Progenitor cell of endocrine pancreas (in vitro differentiated cells): ENCODE data around the gene C4B. TPM values are rescaled to one million over a fixed set of nuclear protein-coding genes. Genes with fewer than 3 reads are reported as not detected.
A peak's percentile ranks its signal among the peaks of the same experiment; 100 is the strongest.

ENCODE experiments used
- DNase-seq: peaks from one replicate; pipeline ENCODE4 v3.0.0; 2021; ENCODE audit warnings: low spot score; ENCODE audit not compliant: unreplicated experiment
- H3K27ac Mint-ChIP-seq: 2 replicates; pipeline ENCODE4 v1.8.0; 2021; ENCODE audit warnings: mild to moderate bottlenecking, moderate library complexity, mixed read lengths
- H3K27me3 Mint-ChIP-seq: 2 replicates; pipeline ENCODE4 v1.8.0; 2021; ENCODE audit warnings: mixed read lengths
- H3K36me3 Mint-ChIP-seq: 2 replicates; pipeline ENCODE4 v1.8.0; 2022; ENCODE audit warnings: mixed read lengths; ENCODE audit not compliant: insufficient read depth
- H3K4me1 Mint-ChIP-seq: 2 replicates; pipeline ENCODE4 v1.8.0; 2021; ENCODE audit warnings: low read depth, mixed read lengths
- H3K4me3 Mint-ChIP-seq: 2 replicates; pipeline ENCODE4 v1.8.0; 2021; ENCODE audit warnings: low read depth, mild to moderate bottlenecking, moderate library complexity, mixed read lengths
- H3K9me3 Mint-ChIP-seq: 2 replicates; pipeline ENCODE4 v1.8.0; 2021; ENCODE audit warnings: low read depth, mixed read lengths
- total RNA-seq: library from RNA; stranded (reverse); gene quantifications from 2 replicates; pipeline ENCODE4 v1.2.1, GENCODE V29; 2021
- TF ChIP-seq, protein P1 (sequence below): fragments of 200-600 bp; sonication (generic); IDR thresholded peaks from one replicate; pipeline ENCODE4 v1.5.0; 2021; ENCODE audit warnings: antibody characterized with exemption, mild to moderate bottlenecking; ENCODE audit not compliant: unreplicated experiment

Gene C4B
- total RNA-seq, 1 donor from 2014 or later: 8.4 TPM

GRCh38 chr6:32069878-32070515 lies 55.4 kb downstream of the C4B start:
- no peak overlapping the region for H3K4me3 Mint-ChIP-seq
- no peaks in the 10 kb centered on the region for H3K36me3 Mint-ChIP-seq
- peak overlapping the region; percentile 83 for H3K27ac Mint-ChIP-seq
- TF ChIP-seq, protein P1, sequence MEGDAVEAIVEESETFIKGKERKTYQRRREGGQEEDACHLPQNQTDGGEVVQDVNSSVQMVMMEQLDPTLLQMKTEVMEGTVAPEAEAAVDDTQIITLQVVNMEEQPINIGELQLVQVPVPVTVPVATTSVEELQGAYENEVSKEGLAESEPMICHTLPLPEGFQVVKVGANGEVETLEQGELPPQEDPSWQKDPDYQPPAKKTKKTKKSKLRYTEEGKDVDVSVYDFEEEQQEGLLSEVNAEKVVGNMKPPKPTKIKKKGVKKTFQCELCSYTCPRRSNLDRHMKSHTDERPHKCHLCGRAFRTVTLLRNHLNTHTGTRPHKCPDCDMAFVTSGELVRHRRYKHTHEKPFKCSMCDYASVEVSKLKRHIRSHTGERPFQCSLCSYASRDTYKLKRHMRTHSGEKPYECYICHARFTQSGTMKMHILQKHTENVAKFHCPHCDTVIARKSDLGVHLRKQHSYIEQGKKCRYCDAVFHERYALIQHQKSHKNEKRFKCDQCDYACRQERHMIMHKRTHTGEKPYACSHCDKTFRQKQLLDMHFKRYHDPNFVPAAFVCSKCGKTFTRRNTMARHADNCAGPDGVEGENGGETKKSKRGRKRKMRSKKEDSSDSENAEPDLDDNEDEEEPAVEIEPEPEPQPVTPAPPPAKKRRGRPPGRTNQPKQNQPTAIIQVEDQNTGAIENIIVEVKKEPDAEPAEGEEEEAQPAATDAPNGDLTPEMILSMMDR: no peak
- H3K27me3 Mint-ChIP-seq: no peaks in the 10 kb centered on the region
- H3K9me3 Mint-ChIP-seq: no peaks in the 10 kb centered on the region
- no peak for DNase-seq
- no peaks in the 10 kb centered on the region for H3K4me1 Mint-ChIP-seq

GRCh38 chr6:32070814-32071543 lies 56.4 kb downstream of the C4B start:
- Mint-ChIP-seq H3K27ac (peak overlapping the region; percentile 33), H3K9me3 (no peaks in the 10 kb centered on the region), H3K27me3 (no peaks in the 10 kb centered on the region), H3K36me3 (no peaks in the 10 kb centered on the region), H3K4me1 (no peaks in the 10 kb centered on the region), H3K4me3 (no peak overlapping the region)
- TF ChIP-seq, protein P1: no peak
- DNase-seq: no peak

DNA sequence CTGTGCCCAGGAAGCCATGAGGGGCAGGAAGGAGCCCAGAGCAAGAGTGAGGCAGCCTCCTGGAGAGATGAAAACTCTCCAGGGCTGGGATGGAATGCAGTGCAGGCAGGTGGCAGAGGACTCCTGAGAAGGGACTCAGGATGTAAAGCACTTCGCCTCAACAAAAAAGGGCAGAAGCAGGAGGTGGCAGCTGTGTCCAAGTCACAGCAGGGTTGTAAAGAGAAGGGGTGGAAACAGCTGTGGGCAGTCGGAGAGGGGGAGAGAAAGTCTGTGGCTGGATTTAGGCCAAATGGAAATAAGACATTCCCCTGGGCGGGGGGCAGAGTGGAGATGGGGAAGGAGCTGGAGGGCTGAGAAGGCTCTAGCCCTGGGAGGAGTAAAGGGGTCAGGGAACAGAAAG lies 58.5 kb downstream of the C4B start:
- Mint-ChIP-seq H3K9me3 (no peaks in the 10 kb centered on the region), H3K27ac (peak overlapping the region; percentile 22), H3K4me3 (no peak overlapping the region), H3K4me1 (no peaks in the 10 kb centered on the region), H3K36me3 (no peaks in the 10 kb centered on the region), H3K27me3 (no peaks in the 10 kb centered on the region)
- TF ChIP-seq, protein P1: no peak
- DNase-seq: no peak

GRCh38 chr6:32073613-32074012 lies 59.0 kb downstream of the C4B start:
- no peak overlapping the region for H3K27ac Mint-ChIP-seq
- no peaks in the 10 kb centered on the region for H3K27me3 Mint-ChIP-seq
- no peak for DNase-seq
- H3K36me3 Mint-ChIP-seq: no peaks in the 10 kb centered on the region
- H3K4me3 Mint-ChIP-seq: no peak overlapping the region
- TF ChIP-seq, protein P1: no peak
- H3K4me1 Mint-ChIP-seq: no peaks in the 10 kb centered on the region
- H3K9me3 Mint-ChIP-seq: no peaks in the 10 kb centered on the region

GRCh38 chr6:32074996-32075532 lies 60.5 kb downstream of the C4B start:
- H3K4me1 Mint-ChIP-seq: no peaks in the 10 kb centered on the region
- H3K36me3 Mint-ChIP-seq: no peaks in the 10 kb centered on the region
- TF ChIP-seq, protein P1: no peak

More at GRCh38 chr6:32074996-32075532, 60.5 kb downstream of the C4B start:
- Mint-ChIP-seq H3K27ac (no peak overlapping the region), H3K4me3 (no peak overlapping the region), H3K9me3 (no peaks in the 10 kb centered on the region), H3K27me3 (no peaks in the 10 kb centered on the region)
- no peak for DNase-seq
